ENCODE measurements around the gene FSIP1.

FSIP1 gene

GRCh38 chr15:39738998-39739397 lies 43.6 kb downstream of the FSIP1 start:
- DNase-seq (ENCODE audit: extremely low spot score): no peak
- POLR2A ChIA-PET: no interaction called here
- CTCF ChIA-PET: interaction anchor here (3.9 kb wide), 1 partner anchor 18 kb away, joined by 17 read pairs; no protein-coding TSS in a partner anchor
- no peak for TF ChIP-seq CTCF (IDR thresholded peaks at IDR 0.05; ENCODE audit: control extremely low read depth, extremely low read depth, low read depth, missing control alignments)

- DNase-seq (ENCODE audit: extremely low spot score): no peak
- CTCF ChIA-PET: interaction anchor here (1.0 to 2.1 kb wide), 4 partner anchors 10 to 51 kb away, joined by 3 to 10 read pairs (median 3); no protein-coding TSS in a partner anchor
- POLR2A ChIA-PET: no interaction called here
- no peak for TF ChIP-seq CTCF (IDR thresholded peaks at IDR 0.05; ENCODE audit: control extremely low read depth, extremely low read depth, low read depth, missing control alignments)
Observed at GRCh38 chr15:39737196-39737550, 45.5 kb downstream of the FSIP1 start.

- ChIA-PET CTCF (interaction anchor here (0.7 to 2.1 kb wide), 10 partner anchors 9 to 134 kb away, joined by 3 to 10 read pairs (median 3); no protein-coding TSS in a partner anchor), POLR2A (no interaction called here)
- DNase-seq (ENCODE audit: extremely low spot score): no peak
- no peak for TF ChIP-seq CTCF (IDR thresholded peaks at IDR 0.05; ENCODE audit: control extremely low read depth, extremely low read depth, low read depth, missing control alignments)
Observed at GRCh38 chr15:39736412-39737195, 46.0 kb downstream of the FSIP1 start.

- POLR2A ChIA-PET: no interaction called here
- no peak for TF ChIP-seq CTCF (IDR thresholded peaks at IDR 0.05; ENCODE audit: control extremely low read depth, extremely low read depth, low read depth, missing control alignments)
- CTCF ChIA-PET: interaction anchor here (0.8 to 2.1 kb wide), 9 partner anchors 10 to 132 kb away, joined by 3 to 10 read pairs (median 5); no protein-coding TSS in a partner anchor
- no peak for DNase-seq (ENCODE audit: extremely low spot score)
Observed at GRCh38 chr15:39735120-39735717, 47.4 kb downstream of the FSIP1 start.

- POLR2A ChIA-PET: no interaction called here
- CTCF ChIA-PET: interaction anchor here (1.0 to 1.6 kb wide), 4 partner anchors 9 to 86 kb away, joined by 3 to 4 read pairs (median 3); no protein-coding TSS in a partner anchor
- TF ChIP-seq CTCF (IDR thresholded peaks at IDR 0.05; ENCODE audit: control extremely low read depth, extremely low read depth, low read depth, missing control alignments): no peak
- DNase-seq (ENCODE audit: extremely low spot score): no peak
Observed at GRCh38 chr15:39731266-39731665, 51.4 kb downstream of the FSIP1 start.

GRCh38 chr15:39730552-39730951 lies 52.1 kb downstream of the FSIP1 start:
- DNase-seq (ENCODE audit: extremely low spot score): no peak
- no peak for TF ChIP-seq CTCF (IDR thresholded peaks at IDR 0.05; ENCODE audit: control extremely low read depth, extremely low read depth, low read depth, missing control alignments)
- POLR2A ChIA-PET: no interaction called here
- CTCF ChIA-PET: interaction anchor here (1.4 kb wide), 1 partner anchor 11 kb away, joined by 3 read pairs; no protein-coding TSS in a partner anchor
